Left ventricle myocardium inferior (tissue), 1 donor: ENCODE data around the gene MIA. TPM values are rescaled to one million over a fixed set of nuclear protein-coding genes. Genes with fewer than 3 reads are reported as not detected.

Source experiments
- DNase-seq: peaks from one replicate; pipeline ENCODE4 v3.0.0-alpha.2; 2020
- H3K27ac ChIP-seq: fragments of 200-600 bp; replicated peaks from 2 replicates; pipeline ENCODE4 v1.8.0; 2021
- H3K27me3 ChIP-seq: fragments of 200-600 bp; 2 replicates; pipeline ENCODE4 v1.8.0; 2021; ENCODE audit warnings: low read depth
- H3K36me3 ChIP-seq: fragments of 200-600 bp; 2 replicates; pipeline ENCODE4 v1.8.0; 2021
- H3K4me1 ChIP-seq: fragments of 200-600 bp; 2 replicates; pipeline ENCODE4 v1.8.0; 2021
- H3K4me3 ChIP-seq: fragments of 200-600 bp; 2 replicates; pipeline ENCODE4 v1.8.0; 2021; ENCODE audit warnings: mild to moderate bottlenecking, moderate library complexity
- H3K9me3 ChIP-seq: fragments of 200-600 bp; replicated peaks from 2 replicates; pipeline ENCODE4 v1.8.0; 2021
- CTCF ChIP-seq: fragments of 200-600 bp; IDR thresholded peaks from 2 replicates; pipeline ENCODE4 v1.8.0; 2021; ENCODE audit warnings: antibody characterized with exemption, mild to moderate bottlenecking, borderline replicate concordance
- intact Hi-C: fragments of 100-400 bp; cut with micrococcal nuclease; formaldehyde crosslinking; loops from one replicate; pipeline ENCODE4 v1.11.0; 2022
- total RNA-seq: library from RNA; stranded (reverse); fragmentation: NEBNext Ultra II Directional; extraction: Animal tissue kit (Norgen Biotek cat#: 25700); gene quantifications from one replicate; pipeline ENCODE4 v1.2.1, GENCODE V29; 2021
- donor health status: DM: no; HTN: yes; CAD: no; lungs with severe emphysema.

The MIA gene
- total RNA-seq, 1 donor from 2014 or later, result not detected

- H3K4me3 ChIP-seq, result no peak overlapping the region
- peaks cover 17% of the 10 kb centered on the region for H3K36me3 ChIP-seq
- no peaks in the 10 kb centered on the region for H3K9me3 ChIP-seq
- H3K4me1 ChIP-seq, result no peaks in the 10 kb centered on the region
- intact Hi-C loops, result no loop called here
- no peak for TF ChIP-seq CTCF
- H3K27me3 ChIP-seq, result no peaks in the 10 kb centered on the region
- no peak overlapping the region for H3K27ac ChIP-seq
- DNase-seq, result no peak
These were observed 11.0 kb downstream of the MIA start for GRCh38 chr19:40786060-40787037.

- no peak overlapping the region for H3K4me3 ChIP-seq
- peaks cover 31% of the 10 kb centered on the region for H3K36me3 ChIP-seq
- H3K9me3 ChIP-seq, result no peaks in the 10 kb centered on the region
- intact Hi-C loops, result no loop called here
- H3K4me1 ChIP-seq, result no peaks in the 10 kb centered on the region
- H3K27ac ChIP-seq, result no peak overlapping the region
- TF ChIP-seq CTCF, result no peak
- no peaks in the 10 kb centered on the region for H3K27me3 ChIP-seq
- DNase-seq, result no peak
These were observed 16.0 kb downstream of the MIA start for GRCh38 chr19:40791349-40791748.

- no peaks in the 10 kb centered on the region for H3K4me1 ChIP-seq
- no peak overlapping the region for H3K4me3 ChIP-seq
- no peaks in the 10 kb centered on the region for H3K9me3 ChIP-seq
- no peak overlapping the region for H3K27ac ChIP-seq
- no peaks in the 10 kb centered on the region for H3K27me3 ChIP-seq
- H3K36me3 ChIP-seq, result peaks cover 25% of the 10 kb centered on the region
- TF ChIP-seq CTCF, result no peak
- DNase-seq, result no peak
- intact Hi-C loops, result no loop called here
These were observed 16.7 kb downstream of the MIA start for GRCh38 chr19:40791996-40792395.

GRCh38 chr19:40797166-40797962 lies 22.0 kb downstream of the MIA start:
- peak overlapping the region; percentile 97 for H3K4me3 ChIP-seq
- no peak for TF ChIP-seq CTCF

GRCh38 chr19:40797963-40798682 lies 22.8 kb downstream of the MIA start:
- Histone ChIP-seq H3K9me3 (no peaks in the 10 kb centered on the region), H3K36me3 (peaks cover 21% of the 10 kb centered on the region), H3K27me3 (no peaks in the 10 kb centered on the region), H3K27ac (peak overlapping the region; percentile 99), H3K4me1 (peaks cover 47% of the 10 kb centered on the region), H3K4me3 (peak overlapping the region; percentile 97)
- intact Hi-C loops, result no loop called here
- peak; percentile 57 for TF ChIP-seq CTCF
- DNase-seq, result peak; percentile 60

More at GRCh38 chr19:40797166-40797962, 22.0 kb downstream of the MIA start:
- Histone ChIP-seq H3K36me3 (peaks cover 29% of the 10 kb centered on the region), H3K27me3 (no peaks in the 10 kb centered on the region), H3K9me3 (no peaks in the 10 kb centered on the region), H3K4me1 (peaks cover 39% of the 10 kb centered on the region), H3K27ac (peak overlapping the region; percentile 99)
- intact Hi-C loops, result no loop called here
- no peak for DNase-seq
